ENCODE results near the gene GPR155.

DNA sequence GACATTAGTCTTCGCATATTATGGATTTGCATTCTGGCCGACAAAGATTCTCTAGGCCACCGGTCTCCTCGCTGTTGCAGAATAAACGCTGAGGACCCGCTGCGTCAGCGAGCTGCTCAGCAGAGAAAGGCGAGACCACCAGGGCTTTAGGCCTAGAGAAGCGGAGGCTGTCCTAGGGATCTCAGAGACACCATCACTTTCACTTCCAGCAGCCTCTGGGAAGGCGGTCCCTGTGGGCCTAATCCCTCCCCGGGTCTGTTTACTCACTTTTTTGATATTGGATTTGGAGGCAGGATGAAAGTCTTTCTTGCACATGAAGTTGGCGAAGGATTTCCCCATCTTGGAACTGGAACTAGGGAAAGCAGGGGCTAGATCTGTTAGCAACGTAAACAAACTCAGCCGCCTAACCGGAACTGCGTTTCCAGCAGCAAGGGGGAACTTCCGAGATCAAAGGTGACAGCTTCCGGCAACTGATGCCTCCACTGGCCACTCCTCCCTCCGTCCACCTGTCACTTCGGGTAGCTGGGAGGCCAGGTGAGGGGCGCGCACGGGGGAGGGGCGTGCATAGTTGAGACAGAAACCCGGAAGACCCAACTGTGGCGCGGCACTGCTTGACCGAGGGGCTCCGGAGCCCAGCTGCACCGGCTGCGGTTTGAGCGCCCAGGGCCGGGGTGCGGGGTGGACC, 91.4 kb downstream of the GPR155 start, which contains the start of gene SCRN3:
- TF ChIP-seq, protein P1, sequence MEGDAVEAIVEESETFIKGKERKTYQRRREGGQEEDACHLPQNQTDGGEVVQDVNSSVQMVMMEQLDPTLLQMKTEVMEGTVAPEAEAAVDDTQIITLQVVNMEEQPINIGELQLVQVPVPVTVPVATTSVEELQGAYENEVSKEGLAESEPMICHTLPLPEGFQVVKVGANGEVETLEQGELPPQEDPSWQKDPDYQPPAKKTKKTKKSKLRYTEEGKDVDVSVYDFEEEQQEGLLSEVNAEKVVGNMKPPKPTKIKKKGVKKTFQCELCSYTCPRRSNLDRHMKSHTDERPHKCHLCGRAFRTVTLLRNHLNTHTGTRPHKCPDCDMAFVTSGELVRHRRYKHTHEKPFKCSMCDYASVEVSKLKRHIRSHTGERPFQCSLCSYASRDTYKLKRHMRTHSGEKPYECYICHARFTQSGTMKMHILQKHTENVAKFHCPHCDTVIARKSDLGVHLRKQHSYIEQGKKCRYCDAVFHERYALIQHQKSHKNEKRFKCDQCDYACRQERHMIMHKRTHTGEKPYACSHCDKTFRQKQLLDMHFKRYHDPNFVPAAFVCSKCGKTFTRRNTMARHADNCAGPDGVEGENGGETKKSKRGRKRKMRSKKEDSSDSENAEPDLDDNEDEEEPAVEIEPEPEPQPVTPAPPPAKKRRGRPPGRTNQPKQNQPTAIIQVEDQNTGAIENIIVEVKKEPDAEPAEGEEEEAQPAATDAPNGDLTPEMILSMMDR (conservative IDR thresholded peaks at IDR 0.05) = no peak
- TF ChIP-seq EZH2 (IDR thresholded peaks at IDR 0.05; ENCODE audit: low read depth) = no peak

Data from PC-9 (cell line).